ENCODE data around the gene DENND4A. TPM values are rescaled to one million over a fixed set of nuclear protein-coding genes. Genes with fewer than 3 reads are reported as not detected.

Gene DENND4A
- total and polyA plus RNA-seq, 10 of the 15 experiments (the other 5 are each of a cell fraction or from before 2014, with no cell fraction given): 14.2 to 81.8 (median 34.1) TPM

DNA sequence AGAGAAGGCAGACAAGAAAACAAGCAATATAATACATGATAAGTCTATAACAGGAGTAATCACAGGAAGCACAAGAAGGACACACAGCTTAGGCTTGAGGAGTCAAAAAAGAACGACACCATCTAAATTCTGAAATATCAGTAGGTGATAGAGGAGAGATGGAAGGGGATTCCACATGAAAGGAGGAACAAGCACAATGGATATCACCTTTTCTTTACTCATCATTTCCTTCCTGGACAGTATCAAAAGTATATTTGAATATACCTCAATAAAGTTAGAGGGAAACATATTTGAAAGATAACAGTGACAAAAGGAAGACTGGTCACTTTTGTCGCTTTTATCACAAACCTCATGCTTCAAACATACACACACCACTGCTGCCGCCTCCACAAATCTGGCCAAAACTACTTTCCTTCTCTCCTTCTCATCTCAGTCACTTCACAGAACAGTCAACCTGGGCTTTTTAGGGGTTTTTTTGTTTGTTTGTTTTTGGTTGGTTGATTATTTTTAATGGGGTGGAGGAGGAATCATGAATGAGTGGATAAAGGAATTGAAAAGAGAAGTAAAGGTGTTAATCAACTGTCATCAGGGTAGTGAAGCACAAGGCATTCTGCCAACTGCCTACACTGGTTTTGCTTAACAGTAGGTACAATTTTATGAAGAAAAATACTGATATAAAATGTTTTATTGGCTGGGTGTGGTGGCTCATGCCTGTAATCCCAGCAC lies 18.5 kb downstream of the DENND4A start (continued):
- TF ChIP-seq, protein P1, sequence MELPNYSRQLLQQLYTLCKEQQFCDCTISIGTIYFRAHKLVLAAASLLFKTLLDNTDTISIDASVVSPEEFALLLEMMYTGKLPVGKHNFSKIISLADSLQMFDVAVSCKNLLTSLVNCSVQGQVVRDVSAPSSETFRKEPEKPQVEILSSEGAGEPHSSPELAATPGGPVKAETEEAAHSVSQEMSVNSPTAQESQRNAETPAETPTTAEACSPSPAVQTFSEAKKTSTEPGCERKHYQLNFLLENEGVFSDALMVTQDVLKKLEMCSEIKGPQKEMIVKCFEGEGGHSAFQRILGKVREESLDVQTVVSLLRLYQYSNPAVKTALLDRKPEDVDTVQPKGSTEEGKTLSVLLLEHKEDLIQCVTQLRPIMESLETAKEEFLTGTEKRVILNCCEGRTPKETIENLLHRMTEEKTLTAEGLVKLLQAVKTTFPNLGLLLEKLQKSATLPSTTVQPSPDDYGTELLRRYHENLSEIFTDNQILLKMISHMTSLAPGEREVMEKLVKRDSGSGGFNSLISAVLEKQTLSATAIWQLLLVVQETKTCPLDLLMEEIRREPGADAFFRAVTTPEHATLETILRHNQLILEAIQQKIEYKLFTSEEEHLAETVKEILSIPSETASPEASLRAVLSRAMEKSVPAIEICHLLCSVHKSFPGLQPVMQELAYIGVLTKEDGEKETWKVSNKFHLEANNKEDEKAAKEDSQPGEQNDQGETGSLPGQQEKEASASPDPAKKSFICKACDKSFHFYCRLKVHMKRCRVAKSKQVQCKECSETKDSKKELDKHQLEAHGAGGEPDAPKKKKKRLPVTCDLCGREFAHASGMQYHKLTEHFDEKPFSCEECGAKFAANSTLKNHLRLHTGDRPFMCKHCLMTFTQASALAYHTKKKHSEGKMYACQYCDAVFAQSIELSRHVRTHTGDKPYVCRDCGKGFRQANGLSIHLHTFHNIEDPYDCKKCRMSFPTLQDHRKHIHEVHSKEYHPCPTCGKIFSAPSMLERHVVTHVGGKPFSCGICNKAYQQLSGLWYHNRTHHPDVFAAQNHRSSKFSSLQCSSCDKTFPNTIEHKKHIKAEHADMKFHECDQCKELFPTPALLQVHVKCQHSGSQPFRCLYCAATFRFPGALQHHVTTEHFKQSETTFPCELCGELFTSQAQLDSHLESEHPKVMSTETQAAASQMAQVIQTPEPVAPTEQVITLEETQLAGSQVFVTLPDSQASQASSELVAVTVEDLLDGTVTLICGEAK (IDR thresholded peaks at IDR 0.05; ENCODE audit: borderline replicate concordance): peak; percentile 76; the same call in 1 of the 2 replicates
- TF ChIP-seq SRF (IDR thresholded peaks at IDR 0.05; ENCODE audit: low read depth in 2 of 2, low read length in 2 of 2): 0 out of 4 replicates have a peak, but pooled peaks of 1 of the 2 experiments have one; percentile 36
- TF ChIP-seq, protein P2, sequence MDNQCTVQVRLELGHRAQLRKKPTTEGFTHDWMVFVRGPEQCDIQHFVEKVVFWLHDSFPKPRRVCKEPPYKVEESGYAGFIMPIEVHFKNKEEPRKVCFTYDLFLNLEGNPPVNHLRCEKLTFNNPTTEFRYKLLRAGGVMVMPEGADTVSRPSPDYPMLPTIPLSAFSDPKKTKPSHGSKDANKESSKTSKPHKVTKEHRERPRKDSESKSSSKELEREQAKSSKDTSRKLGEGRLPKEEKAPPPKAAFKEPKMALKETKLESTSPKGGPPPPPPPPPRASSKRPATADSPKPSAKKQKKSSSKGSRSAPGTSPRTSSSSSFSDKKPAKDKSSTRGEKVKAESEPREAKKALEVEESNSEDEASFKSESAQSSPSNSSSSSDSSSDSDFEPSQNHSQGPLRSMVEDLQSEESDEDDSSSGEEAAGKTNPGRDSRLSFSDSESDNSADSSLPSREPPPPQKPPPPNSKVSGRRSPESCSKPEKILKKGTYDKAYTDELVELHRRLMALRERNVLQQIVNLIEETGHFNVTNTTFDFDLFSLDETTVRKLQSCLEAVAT (IDR thresholded peaks at IDR 0.05): 0 out of 2 replicates have a peak, but pooled peaks have one; percentile 31
- TF ChIP-seq, protein P3, sequence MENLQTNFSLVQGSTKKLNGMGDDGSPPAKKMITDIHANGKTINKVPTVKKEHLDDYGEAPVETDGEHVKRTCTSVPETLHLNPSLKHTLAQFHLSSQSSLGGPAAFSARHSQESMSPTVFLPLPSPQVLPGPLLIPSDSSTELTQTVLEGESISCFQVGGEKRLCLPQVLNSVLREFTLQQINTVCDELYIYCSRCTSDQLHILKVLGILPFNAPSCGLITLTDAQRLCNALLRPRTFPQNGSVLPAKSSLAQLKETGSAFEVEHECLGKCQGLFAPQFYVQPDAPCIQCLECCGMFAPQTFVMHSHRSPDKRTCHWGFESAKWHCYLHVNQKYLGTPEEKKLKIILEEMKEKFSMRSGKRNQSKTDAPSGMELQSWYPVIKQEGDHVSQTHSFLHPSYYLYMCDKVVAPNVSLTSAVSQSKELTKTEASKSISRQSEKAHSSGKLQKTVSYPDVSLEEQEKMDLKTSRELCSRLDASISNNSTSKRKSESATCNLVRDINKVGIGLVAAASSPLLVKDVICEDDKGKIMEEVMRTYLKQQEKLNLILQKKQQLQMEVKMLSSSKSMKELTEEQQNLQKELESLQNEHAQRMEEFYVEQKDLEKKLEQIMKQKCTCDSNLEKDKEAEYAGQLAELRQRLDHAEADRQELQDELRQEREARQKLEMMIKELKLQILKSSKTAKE (IDR thresholded peaks at IDR 0.05; ENCODE audit: low read depth, poor library complexity, severe bottlenecking): peak; percentile 63
- TF ChIP-seq EP300 (IDR thresholded peaks at IDR 0.05; ENCODE audit: borderline replicate concordance in 1 of 2, control insufficient read depth in 1 of 2, low read depth in 2 of 2, low read length in 2 of 2): peak; percentile 45 to 63; a peak in 3 of 4 replicates
- TF ChIP-seq IRF4 (IDR thresholded peaks at IDR 0.05; ENCODE audit: low read depth, low read length): 0 out of 2 replicates have a peak, but pooled peaks have one; percentile 5
- TF ChIP-seq MTA2 (IDR thresholded peaks at IDR 0.05; ENCODE audit: low read depth): peak; percentile 99
- TF ChIP-seq RUNX3 (IDR thresholded peaks at IDR 0.05; ENCODE audit: low read length): peak; percentile 66; the same call in 1 of the 2 replicates
- peak; percentile 73; the same call in 1 of the 2 replicates for TF ChIP-seq IKZF1 (conservative IDR thresholded peaks at IDR 0.05)
- TF ChIP-seq, protein P4, sequence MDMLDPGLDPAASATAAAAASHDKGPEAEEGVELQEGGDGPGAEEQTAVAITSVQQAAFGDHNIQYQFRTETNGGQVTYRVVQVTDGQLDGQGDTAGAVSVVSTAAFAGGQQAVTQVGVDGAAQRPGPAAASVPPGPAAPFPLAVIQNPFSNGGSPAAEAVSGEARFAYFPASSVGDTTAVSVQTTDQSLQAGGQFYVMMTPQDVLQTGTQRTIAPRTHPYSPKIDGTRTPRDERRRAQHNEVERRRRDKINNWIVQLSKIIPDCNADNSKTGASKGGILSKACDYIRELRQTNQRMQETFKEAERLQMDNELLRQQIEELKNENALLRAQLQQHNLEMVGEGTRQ (IDR thresholded peaks at IDR 0.05; ENCODE audit: borderline replicate concordance, low read depth, low read length): no peak
- TF ChIP-seq ETV6 (conservative IDR thresholded peaks at IDR 0.05 in 1 of 2, IDR thresholded peaks at IDR 0.05 in 1 of 2; ENCODE audit: borderline replicate concordance in 1 of 2, low read depth in 1 of 2): no peak; a peak in 1 of 4 replicates
- TF ChIP-seq PAX5 (IDR thresholded peaks at IDR 0.05; ENCODE audit: borderline replicate concordance, low read depth, low read length): 0 out of 2 replicates have a peak, but pooled peaks have one; percentile 47
- no peak for TF ChIP-seq SPI1 (IDR thresholded peaks at IDR 0.05; ENCODE audit: borderline replicate concordance, insufficient read depth, low read depth, low read length)
- TF ChIP-seq, protein P5, sequence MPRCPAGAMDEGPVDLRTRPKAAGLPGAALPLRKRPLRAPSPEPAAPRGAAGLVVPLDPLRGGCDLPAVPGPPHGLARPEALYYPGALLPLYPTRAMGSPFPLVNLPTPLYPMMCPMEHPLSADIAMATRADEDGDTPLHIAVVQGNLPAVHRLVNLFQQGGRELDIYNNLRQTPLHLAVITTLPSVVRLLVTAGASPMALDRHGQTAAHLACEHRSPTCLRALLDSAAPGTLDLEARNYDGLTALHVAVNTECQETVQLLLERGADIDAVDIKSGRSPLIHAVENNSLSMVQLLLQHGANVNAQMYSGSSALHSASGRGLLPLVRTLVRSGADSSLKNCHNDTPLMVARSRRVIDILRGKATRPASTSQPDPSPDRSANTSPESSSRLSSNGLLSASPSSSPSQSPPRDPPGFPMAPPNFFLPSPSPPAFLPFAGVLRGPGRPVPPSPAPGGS (IDR thresholded peaks at IDR 0.05; ENCODE audit: borderline replicate concordance, insufficient read depth, low read depth, low read length, poor library complexity, severe bottlenecking): peak; percentile 27
- TF ChIP-seq DPF2 (IDR thresholded peaks at IDR 0.05): peak; percentile 82
- 0 out of 4 replicates have a peak, but pooled peaks of 1 of the 2 experiments have one; percentile 36 for TF ChIP-seq CEBPB (IDR thresholded peaks at IDR 0.05; ENCODE audit: borderline replicate concordance in 1 of 2, low read depth in 2 of 2, low read length in 2 of 2)

All from GM12878 (cell line).